Neural progenitor cell (in vitro differentiated cells): ENCODE results near the gene GRIFIN. TPM values are rescaled to one million over a fixed set of nuclear protein-coding genes. Genes with fewer than 3 reads are reported as not detected.

Source experiments
- DNase-seq: peaks from one replicate; pipeline ENCODE4 v3.0.0-alpha.2; 2016; ENCODE audit warnings: low spot score
- H2AFZ ChIP-seq: fragments of 200-600 bp; sonication (generic); replicated peaks from 2 replicates; pipeline ENCODE4 v1.6.1; 2016; ENCODE audit warnings: antibody characterized with exemption
- H3F3A ChIP-seq: fragments of 200-600 bp; sonication (generic); 2 replicates; pipeline ENCODE4 v1.6.1; 2016; ENCODE audit warnings: antibody characterized with exemption, low read depth
- H3K27ac ChIP-seq: fragments of 200-600 bp; sonication (generic); 2 replicates; pipeline ENCODE4 v1.5.1; 2016; ENCODE audit warnings: mild to moderate bottlenecking
- H3K27me3 ChIP-seq: fragments of 200-600 bp; sonication (generic); 2 replicates; pipeline ENCODE4 v1.6.1; 2016; ENCODE audit warnings: mild to moderate bottlenecking, moderate library complexity
- H3K36me3 ChIP-seq: fragments of 200-600 bp; sonication (generic); 2 replicates; pipeline ENCODE4 v1.5.1; 2016
- H3K4me1 ChIP-seq: fragments of 200-600 bp; sonication (generic); 2 replicates; pipeline ENCODE4 v1.6.1; 2016; ENCODE audit warnings: mixed run types
- H3K4me2 ChIP-seq: fragments of 200-600 bp; sonication (generic); 2 replicates; pipeline ENCODE4 v1.6.1; 2016
- H3K4me3 ChIP-seq: fragments of 200-600 bp; sonication (generic); 2 replicates; pipeline ENCODE4 v1.5.1; 2016
- H3K79me2 ChIP-seq: fragments of 200-600 bp; sonication (generic); 2 replicates; pipeline ENCODE4 v1.6.1; 2016; ENCODE audit warnings: low read depth
- H3K9ac ChIP-seq: fragments of 200-600 bp; sonication (generic); 2 replicates; pipeline ENCODE4 v1.6.1; 2016
- H3K9me3 ChIP-seq: fragments of 200-600 bp; sonication (generic); 2 replicates; pipeline ENCODE4 v1.5.1; 2016; ENCODE audit warnings: low read depth
- H4K20me1 ChIP-seq: fragments of 200-600 bp; sonication (generic); 2 replicates; pipeline ENCODE4 v1.6.1; 2016; ENCODE audit warnings: low read depth
- H3K27ac Mint-ChIP-seq: 3 replicates; pipeline ENCODE4 v1.8.0; 2021; ENCODE audit warnings: mixed read lengths
- H3K27me3 Mint-ChIP-seq: 2 replicates; pipeline ENCODE4 v1.8.0; 2022; ENCODE audit warnings: low read depth, mild to moderate bottlenecking, inconsistent platforms, moderate library complexity, mixed read lengths; ENCODE audit not compliant: insufficient read depth
- H3K36me3 Mint-ChIP-seq: 3 replicates; pipeline ENCODE4 v1.8.0; 2021; ENCODE audit warnings: mixed read lengths
- H3K4me1 Mint-ChIP-seq: 3 replicates; pipeline ENCODE4 v1.8.0; 2021; ENCODE audit warnings: mixed read lengths
- H3K4me3 Mint-ChIP-seq: 3 replicates; pipeline ENCODE4 v1.8.0; 2021; ENCODE audit warnings: mild to moderate bottlenecking, moderate library complexity, mixed read lengths
- H3K9me3 Mint-ChIP-seq: 3 replicates; pipeline ENCODE4 v1.8.0; 2020; ENCODE audit warnings: mixed read lengths
- CTCF ChIP-seq: fragments of 200-600 bp; sonication (generic); IDR thresholded peaks from 2 replicates; pipeline ENCODE4 v1.5.1; 2017; ENCODE audit warnings: antibody characterized with exemption, mild to moderate bottlenecking
- EZH2 ChIP-seq: fragments of 200-600 bp; sonication (generic); IDR thresholded peaks from 2 replicates; pipeline ENCODE4 v1.6.1; 2017; ENCODE audit warnings: antibody characterized with exemption, mild to moderate bottlenecking, moderate library complexity
- EZH2phosphoT487 ChIP-seq: fragments of 200-600 bp; sonication (generic); IDR thresholded peaks from 2 replicates; pipeline ENCODE4 v1.6.1; 2017; ENCODE audit warnings: antibody characterized with exemption
- total RNA-seq: library from RNA; depleted of rRNA; stranded (reverse); fragments of >200 nt; gene quantifications from 2 replicates; pipeline ENCODE4 v1.2.3, GENCODE V29; 2015; ENCODE audit warnings: low replicate concordance

GRIFIN gene
- total RNA-seq, 1 donor from 2014 or later = not detected

GRCh38 chr7:2511769-2512168, 35.6 kb upstream of the GRIFIN start:
- TF ChIP-seq CTCF (no peak), EZH2 (no peak)
- Histone ChIP-seq H3K9ac (no peak overlapping the region), H2AFZ (no peak overlapping the region), H4K20me1 (no peaks in the 10 kb centered on the region), H3K27me3 (no peaks in the 10 kb centered on the region), H3K4me1 (peaks cover 47% of the 10 kb centered on the region), H3K4me3 (no peak overlapping the region), H3K36me3 (no peaks in the 10 kb centered on the region), H3K79me2 (no peaks in the 10 kb centered on the region), H3K4me2 (peak overlapping the region; percentile 14), H3K9me3 (no peaks in the 10 kb centered on the region), H3F3A (peaks cover 24% of the 10 kb centered on the region), H3K27ac (no peak overlapping the region)
- Mint-ChIP-seq H3K27ac (no peak overlapping the region), H3K4me1 (peaks cover 41% of the 10 kb centered on the region), H3K27me3 (peaks cover 10% of the 10 kb centered on the region), H3K4me3 (no peak overlapping the region), H3K36me3 (no peaks in the 10 kb centered on the region), H3K9me3 (no peaks in the 10 kb centered on the region)
- DNase-seq = no peak

- DNase-seq = peak; percentile 47
- H2AFZ ChIP-seq = no peak overlapping the region
- no peak overlapping the region for H3K27ac Mint-ChIP-seq
Observed at GRCh38 chr7:2510909-2511768, 34.9 kb upstream of the GRIFIN start.

GRCh38 chr7:2510130-2510776, 34.1 kb upstream of the GRIFIN start:
- no peak overlapping the region for H3K27ac ChIP-seq
- H3K79me2 ChIP-seq = no peaks in the 10 kb centered on the region
- H3K27me3 ChIP-seq = no peaks in the 10 kb centered on the region
- H3K36me3 ChIP-seq = no peaks in the 10 kb centered on the region
- no peaks in the 10 kb centered on the region for H3K9me3 ChIP-seq
- Mint-ChIP-seq H3K27ac (no peak overlapping the region), H3K4me3 (no peak overlapping the region), H3K9me3 (no peaks in the 10 kb centered on the region), H3K27me3 (peaks cover 13% of the 10 kb centered on the region), H3K36me3 (no peaks in the 10 kb centered on the region), H3K4me1 (peaks cover 44% of the 10 kb centered on the region)
- no peak overlapping the region for H2AFZ ChIP-seq
- H3K4me1 ChIP-seq = peaks cover 44% of the 10 kb centered on the region
- H3K4me3 ChIP-seq = no peak overlapping the region
- peaks cover 25% of the 10 kb centered on the region for H3F3A ChIP-seq
- no peak for DNase-seq
- H3K9ac ChIP-seq = no peak overlapping the region
- H3K4me2 ChIP-seq = no peak overlapping the region
- TF ChIP-seq EZH2phosphoT487 (no peak), EZH2 (no peak), CTCF (no peak)
- H4K20me1 ChIP-seq = no peaks in the 10 kb centered on the region

More at GRCh38 chr7:2510909-2511768, 34.9 kb upstream of the GRIFIN start:
- peaks cover 41% of the 10 kb centered on the region for H3K4me1 Mint-ChIP-seq
- H3K4me2 ChIP-seq = peak overlapping the region; percentile 14
- H3K36me3 ChIP-seq = no peaks in the 10 kb centered on the region
- H3F3A ChIP-seq = peaks cover 24% of the 10 kb centered on the region
- peaks cover 10% of the 10 kb centered on the region for H3K27me3 Mint-ChIP-seq
- H3K9me3 Mint-ChIP-seq = no peaks in the 10 kb centered on the region
- H3K4me1 ChIP-seq = peaks cover 44% of the 10 kb centered on the region
- no peak overlapping the region for H3K4me3 ChIP-seq
- no peaks in the 10 kb centered on the region for H3K36me3 Mint-ChIP-seq
- no peak overlapping the region for H3K9ac ChIP-seq
- H3K27ac ChIP-seq = no peak overlapping the region
- no peaks in the 10 kb centered on the region for H4K20me1 ChIP-seq
- no peaks in the 10 kb centered on the region for H3K79me2 ChIP-seq
- no peaks in the 10 kb centered on the region for H3K9me3 ChIP-seq
- no peaks in the 10 kb centered on the region for H3K27me3 ChIP-seq
- TF ChIP-seq CTCF (no peak), EZH2 (no peak), EZH2phosphoT487 (no peak)
- no peak overlapping the region for H3K4me3 Mint-ChIP-seq
